ENCODE measurements around the gene STN1.
A peak's percentile ranks its signal among the peaks of the same experiment; 100 is the strongest.

STN1 gene

DNA sequence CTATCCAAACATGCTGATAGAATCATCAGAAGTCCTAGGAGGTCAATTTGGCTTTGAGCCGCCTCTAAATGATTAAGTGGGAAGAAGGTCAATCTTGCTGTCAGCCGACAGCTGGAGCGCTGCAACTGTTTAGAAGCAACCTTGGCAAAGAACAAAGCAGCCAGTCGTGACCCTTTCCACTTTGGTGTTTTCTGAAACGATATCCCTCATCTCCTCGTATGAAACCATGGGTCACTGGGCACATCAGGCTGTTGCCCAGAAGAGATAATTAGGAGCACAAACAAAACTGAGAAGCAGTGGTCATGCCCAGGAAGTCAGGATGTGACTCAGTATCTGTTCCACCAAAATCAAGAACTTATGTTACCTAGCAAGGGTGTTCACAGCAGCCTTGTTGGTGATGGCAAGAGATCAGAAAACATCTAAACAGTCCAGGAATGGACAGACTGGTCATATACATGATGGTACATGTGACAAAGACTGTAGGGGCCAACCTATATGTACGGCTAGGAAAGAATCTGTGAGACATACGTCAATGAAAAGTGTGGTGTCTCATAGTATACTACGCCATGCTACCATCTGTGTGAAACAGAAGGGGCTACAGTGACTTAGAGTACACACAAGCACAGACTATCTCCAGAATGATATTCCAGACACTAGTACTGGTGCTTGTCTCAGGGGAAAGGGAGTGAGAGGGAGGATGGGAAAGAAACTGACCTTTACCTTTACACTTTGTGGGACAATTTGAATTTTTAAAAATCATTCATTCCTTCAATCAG, 22.4 kb downstream of the STN1 start:
- no peaks in the 10 kb centered on the region for H3K27me3 Mint-ChIP-seq (ENCODE audit: low read depth)
- H3K4me3 Mint-ChIP-seq: peak overlapping the region; percentile 13
- peaks cover 56% of the 10 kb centered on the region for H3K36me3 Mint-ChIP-seq (ENCODE audit: low read depth)
- H3K4me1 Mint-ChIP-seq (ENCODE audit: low read depth): peaks cover 41% of the 10 kb centered on the region
- no peaks in the 10 kb centered on the region for H3K9me3 Mint-ChIP-seq
- H3K27ac Mint-ChIP-seq: peak overlapping the region; percentile 78

DNA sequence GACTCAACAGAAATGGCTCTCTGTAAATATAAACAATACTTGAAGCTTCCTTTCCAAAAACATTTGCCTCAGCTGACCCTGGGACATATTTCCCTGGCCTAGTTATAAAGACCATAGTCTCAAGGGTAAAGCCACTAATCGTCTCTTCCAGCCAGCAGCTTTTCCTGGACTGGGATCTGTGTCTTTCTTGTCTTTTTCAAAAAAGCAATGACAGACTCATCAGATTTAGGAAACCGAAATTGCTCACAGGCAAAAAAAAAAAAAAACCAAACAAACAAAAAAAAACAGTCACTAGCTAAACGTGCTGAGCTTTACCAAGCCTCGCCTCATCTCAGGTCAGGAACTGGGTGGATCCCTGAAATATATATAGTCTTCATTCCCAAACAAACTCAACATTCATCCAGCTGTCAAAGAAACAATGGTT, 23.5 kb downstream of the STN1 start:
- peaks cover 56% of the 10 kb centered on the region for H3K36me3 Mint-ChIP-seq (ENCODE audit: low read depth)
- H3K27me3 Mint-ChIP-seq (ENCODE audit: low read depth): no peaks in the 10 kb centered on the region
- peak overlapping the region; percentile 27 for H3K4me3 Mint-ChIP-seq
- no peaks in the 10 kb centered on the region for H3K9me3 Mint-ChIP-seq
- H3K4me1 Mint-ChIP-seq (ENCODE audit: low read depth): peaks cover 46% of the 10 kb centered on the region
- H3K27ac Mint-ChIP-seq: peak overlapping the region; percentile 78

DNA sequence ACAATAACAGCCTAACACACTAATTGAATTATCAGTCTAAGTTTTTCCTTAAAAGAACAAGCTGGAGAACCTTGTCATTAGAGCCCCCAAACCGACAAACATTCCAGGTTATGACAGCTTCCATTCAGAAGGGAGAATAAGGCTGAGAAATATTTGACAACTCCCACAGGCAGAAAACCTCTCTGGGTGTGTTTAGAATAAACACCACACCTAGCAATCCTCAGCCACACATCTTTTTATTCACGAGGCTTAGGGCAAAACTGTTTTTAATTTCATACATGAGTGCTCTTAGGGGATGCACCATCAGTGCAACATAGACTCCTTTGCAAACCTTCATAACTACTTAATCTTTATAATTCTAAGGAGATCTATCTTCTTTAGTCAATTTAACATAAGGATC, 24.2 kb downstream of the STN1 start:
- Mint-ChIP-seq H3K36me3 (ENCODE audit: low read depth) (peaks cover 62% of the 10 kb centered on the region), H3K4me1 (ENCODE audit: low read depth) (peaks cover 52% of the 10 kb centered on the region)

DNA sequence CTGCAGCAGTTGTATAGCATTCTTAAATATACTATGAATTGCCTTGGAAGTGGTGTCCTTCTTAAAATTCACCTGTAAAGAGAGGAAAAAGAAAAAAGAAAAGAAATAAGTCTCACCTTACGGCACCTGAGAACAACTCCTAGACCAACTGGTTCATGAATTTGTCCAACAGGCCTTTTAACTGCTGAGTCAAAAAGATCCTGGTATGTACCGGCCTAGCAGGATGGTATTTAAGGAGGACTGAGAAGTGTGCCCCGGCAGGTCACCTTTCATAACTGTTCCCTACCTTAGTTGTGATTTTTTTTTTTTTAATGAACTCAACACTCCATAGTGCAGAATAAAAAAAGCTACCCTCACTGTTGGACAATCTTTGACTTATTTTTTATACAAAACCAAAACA, 25.8 kb downstream of the STN1 start:
- Mint-ChIP-seq H3K4me3 (no peak overlapping the region), H3K9me3 (no peaks in the 10 kb centered on the region), H3K27ac (no peak overlapping the region), H3K27me3 (ENCODE audit: low read depth) (no peaks in the 10 kb centered on the region), H3K4me1 (ENCODE audit: low read depth) (peaks cover 57% of the 10 kb centered on the region), H3K36me3 (ENCODE audit: low read depth) (peaks cover 57% of the 10 kb centered on the region)

More for the DNA sequence above, 24.2 kb downstream of the STN1 start:
- Mint-ChIP-seq H3K9me3 (no peaks in the 10 kb centered on the region), H3K4me3 (no peak overlapping the region), H3K27me3 (ENCODE audit: low read depth) (no peaks in the 10 kb centered on the region), H3K27ac (peak overlapping the region; percentile 78)

DNA sequence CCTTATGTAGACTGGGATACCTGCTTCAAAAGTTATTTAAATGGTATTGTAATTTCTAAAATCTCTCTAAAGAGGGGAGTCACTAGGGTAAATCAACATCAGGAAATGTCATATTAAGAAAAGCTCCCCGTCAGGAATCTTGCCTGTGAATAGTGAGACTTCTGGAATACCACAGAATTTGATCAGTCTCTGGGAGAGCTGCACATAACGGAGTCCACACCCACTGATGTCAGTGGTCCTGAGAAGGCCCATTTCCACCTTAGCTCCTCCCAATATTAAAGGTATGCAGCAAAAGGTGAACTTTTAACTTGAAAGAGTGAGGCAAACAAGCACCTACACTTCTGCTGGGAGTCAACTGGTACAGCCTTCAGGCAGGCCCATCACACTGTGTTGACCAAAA, 27.3 kb downstream of the STN1 start:
- Mint-ChIP-seq H3K4me3 (no peak overlapping the region), H3K36me3 (ENCODE audit: low read depth) (peaks cover 48% of the 10 kb centered on the region), H3K27ac (peak overlapping the region; percentile 80), H3K9me3 (no peaks in the 10 kb centered on the region), H3K27me3 (ENCODE audit: low read depth) (no peaks in the 10 kb centered on the region), H3K4me1 (ENCODE audit: low read depth) (peaks cover 50% of the 10 kb centered on the region)

DNA sequence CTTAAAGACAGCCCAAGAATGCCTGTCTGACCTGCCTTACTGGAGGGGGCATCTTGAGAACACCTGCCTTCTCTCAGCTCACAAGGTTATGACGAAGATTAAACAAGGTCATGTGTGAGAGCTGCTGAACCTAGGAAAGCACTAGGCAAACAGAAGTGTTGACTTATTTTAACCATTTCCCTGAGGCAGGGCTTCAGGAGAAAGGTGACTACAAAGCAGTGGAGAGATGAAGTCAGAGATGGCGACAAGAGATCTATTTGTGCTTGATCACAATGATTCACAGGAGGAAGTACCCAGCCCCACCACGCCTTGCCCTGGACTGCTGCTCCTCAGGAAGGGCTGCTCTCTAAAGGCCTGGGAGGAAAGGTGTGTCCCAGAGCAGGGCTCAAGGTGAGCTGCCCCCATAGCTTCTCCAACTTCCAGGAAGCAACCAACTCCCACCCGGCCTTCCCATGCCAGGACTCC, 27.8 kb downstream of the STN1 start:
- Mint-ChIP-seq H3K27ac (peak overlapping the region; percentile 80), H3K4me1 (ENCODE audit: low read depth) (peaks cover 45% of the 10 kb centered on the region), H3K27me3 (ENCODE audit: low read depth) (no peaks in the 10 kb centered on the region), H3K36me3 (ENCODE audit: low read depth) (peaks cover 45% of the 10 kb centered on the region), H3K4me3 (peak overlapping the region; percentile 9), H3K9me3 (no peaks in the 10 kb centered on the region)

DNA sequence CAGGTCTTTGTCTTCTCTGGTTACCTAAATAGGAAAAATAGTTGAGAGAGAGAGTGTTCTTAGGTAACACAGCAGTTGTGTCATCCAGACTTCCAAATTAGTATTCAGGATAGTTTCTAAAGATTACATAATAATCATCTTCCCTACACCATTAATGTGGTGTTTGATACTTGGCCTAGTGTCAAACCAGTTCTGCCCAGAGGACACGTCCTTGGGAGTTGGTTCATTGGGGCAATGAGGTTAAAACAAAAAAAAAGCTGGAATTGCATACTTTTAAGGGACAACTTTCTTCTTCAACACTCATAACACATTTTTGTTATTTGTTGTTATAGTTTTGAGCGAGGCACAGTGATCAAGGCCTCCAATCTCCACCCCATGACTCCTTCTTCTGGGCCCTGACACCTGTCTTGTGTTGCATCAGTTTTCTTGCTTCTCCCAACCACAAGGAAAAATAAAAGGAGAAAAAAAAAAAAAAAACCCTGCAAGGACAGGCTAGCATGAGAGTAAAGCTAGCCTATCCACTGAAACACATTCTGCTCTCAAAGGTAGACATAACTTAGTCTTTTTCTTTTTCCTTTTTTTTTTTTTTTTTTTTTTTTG, 28.8 kb downstream of the STN1 start:
- no peak overlapping the region for H3K4me3 Mint-ChIP-seq
- no peaks in the 10 kb centered on the region for H3K9me3 Mint-ChIP-seq
- peaks cover 42% of the 10 kb centered on the region for H3K36me3 Mint-ChIP-seq (ENCODE audit: low read depth)
- no peaks in the 10 kb centered on the region for H3K27me3 Mint-ChIP-seq (ENCODE audit: low read depth)
- peaks cover 37% of the 10 kb centered on the region for H3K4me1 Mint-ChIP-seq (ENCODE audit: low read depth)
- H3K27ac Mint-ChIP-seq: peak overlapping the region; percentile 26

DNA sequence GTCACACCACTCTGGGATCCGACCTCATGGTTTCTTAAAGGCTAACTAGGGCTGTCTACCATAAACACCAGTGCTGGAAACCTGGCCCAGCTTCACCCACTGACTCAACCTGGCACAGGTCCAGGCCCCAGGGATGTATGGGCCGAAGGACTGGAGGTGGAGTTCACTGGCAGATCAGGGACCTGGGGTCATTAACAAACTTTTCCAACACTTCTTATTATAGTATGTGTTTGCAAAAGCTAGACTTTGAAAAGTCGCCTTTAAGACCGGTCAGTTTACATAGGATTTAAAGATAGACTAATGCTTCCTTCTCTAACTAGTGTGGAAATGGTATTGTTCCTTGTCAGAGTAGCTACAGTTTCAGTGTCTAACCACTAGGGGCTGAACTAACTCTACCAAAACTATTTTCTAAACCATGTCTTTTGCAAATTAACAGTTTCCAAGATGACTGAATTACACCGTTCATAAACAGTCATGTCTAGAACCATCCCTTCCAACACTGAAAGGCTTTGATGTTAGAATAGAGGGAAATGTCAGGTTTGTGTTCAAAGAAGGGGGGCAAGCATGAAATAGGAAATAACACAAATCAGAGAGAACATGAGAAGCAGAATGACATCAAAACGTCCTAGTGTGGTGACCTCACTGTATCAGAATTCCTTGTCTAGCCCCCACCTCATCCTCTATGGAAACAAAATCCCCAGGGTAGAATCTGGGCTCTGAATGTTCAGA, 29.7 kb downstream of the STN1 start:
- Mint-ChIP-seq H3K27me3 (ENCODE audit: low read depth) (no peaks in the 10 kb centered on the region), H3K9me3 (no peaks in the 10 kb centered on the region), H3K36me3 (ENCODE audit: low read depth) (peaks cover 39% of the 10 kb centered on the region), H3K27ac (peak overlapping the region; percentile 75), H3K4me1 (ENCODE audit: low read depth) (peaks cover 29% of the 10 kb centered on the region), H3K4me3 (no peak overlapping the region)

DNA sequence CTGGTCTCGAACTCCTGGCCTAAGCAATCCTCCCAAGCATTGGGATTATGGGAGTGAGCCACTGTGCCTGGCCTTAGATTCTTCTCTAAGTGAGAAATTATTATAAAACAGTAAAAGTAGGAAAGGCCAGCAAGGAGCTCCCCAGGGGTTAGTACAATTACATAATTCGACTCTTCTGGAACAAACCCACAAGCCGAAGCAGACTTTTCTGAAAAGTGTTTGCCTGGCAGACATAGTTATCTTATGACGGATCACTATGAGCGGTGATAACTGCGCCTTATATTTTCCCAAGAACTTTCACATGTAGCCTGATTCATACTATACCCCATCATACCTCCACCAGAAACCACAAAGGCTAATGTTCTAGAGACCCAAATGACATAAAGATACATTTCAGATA, 32.4 kb downstream of the STN1 start:
- Mint-ChIP-seq H3K9me3 (no peaks in the 10 kb centered on the region), H3K27ac (no peak overlapping the region), H3K4me1 (ENCODE audit: low read depth) (peaks cover 22% of the 10 kb centered on the region), H3K4me3 (no peak overlapping the region), H3K27me3 (ENCODE audit: low read depth) (no peaks in the 10 kb centered on the region), H3K36me3 (ENCODE audit: low read depth) (peaks cover 37% of the 10 kb centered on the region)

DNA sequence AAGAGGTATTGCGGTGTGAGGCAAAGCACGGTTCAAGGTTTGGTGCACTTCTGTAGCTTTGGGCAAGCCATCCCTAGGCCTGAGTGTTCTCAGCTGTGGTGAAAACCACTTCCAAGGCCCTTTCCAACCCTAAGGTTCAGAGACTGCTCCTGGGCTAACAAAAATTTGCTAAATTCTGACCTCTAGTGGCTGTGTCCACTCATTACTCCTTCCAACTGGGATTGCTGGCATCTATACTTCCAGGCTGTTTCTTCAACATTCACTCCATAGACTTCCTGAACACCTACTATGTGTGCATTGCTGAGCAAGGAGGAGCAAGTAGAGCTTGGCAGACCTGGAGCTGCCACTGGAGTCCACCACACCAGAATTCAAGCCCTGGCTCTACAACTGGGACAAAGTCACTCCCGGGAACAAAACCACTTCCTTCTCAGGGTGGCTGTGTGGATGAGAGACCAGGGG, 33.3 kb downstream of the STN1 start:
- no peaks in the 10 kb centered on the region for H3K9me3 Mint-ChIP-seq

DNA sequence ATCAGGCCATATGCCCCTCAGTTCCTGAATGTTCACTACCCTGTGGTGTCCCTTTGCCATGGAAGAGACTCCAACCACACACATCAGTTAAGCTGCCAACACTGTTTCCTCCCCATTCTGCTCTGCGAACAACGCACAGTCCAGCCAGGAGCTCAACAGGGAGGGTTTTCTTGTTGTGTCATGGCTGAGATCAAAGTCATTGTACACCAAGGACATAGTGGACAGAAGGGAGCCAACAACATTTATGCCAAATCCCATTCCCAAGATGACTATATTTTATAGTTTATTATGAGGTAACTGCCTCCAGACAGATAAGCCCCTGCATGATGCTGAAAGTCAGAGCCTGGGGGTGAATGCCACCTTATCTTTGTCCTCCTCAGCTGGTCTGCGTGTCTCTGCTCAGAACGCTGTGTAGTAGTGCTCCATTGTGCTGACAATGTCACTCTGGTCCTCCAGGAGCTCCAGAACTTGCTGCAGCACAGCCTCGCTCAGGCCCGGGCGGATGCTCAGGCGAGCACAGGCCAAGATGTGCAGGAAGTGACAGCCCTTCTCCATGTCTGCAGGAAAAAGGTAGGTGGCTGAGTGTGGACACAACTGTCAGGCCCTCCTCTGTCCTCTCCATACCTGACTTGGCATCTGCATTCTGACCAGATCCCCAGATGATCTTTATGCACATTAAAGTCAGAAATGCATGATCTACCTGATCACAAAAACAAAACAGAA, 35.5 kb downstream of the STN1 start:
- Mint-ChIP-seq H3K27me3 (ENCODE audit: low read depth) (no peaks in the 10 kb centered on the region), H3K27ac (no peak overlapping the region), H3K36me3 (ENCODE audit: low read depth) (peaks cover 40% of the 10 kb centered on the region), H3K9me3 (no peaks in the 10 kb centered on the region), H3K4me3 (no peak overlapping the region), H3K4me1 (ENCODE audit: low read depth) (no peaks in the 10 kb centered on the region)

More for the DNA sequence above, 33.3 kb downstream of the STN1 start:
- H3K27ac Mint-ChIP-seq: no peak overlapping the region
- peaks cover 36% of the 10 kb centered on the region for H3K36me3 Mint-ChIP-seq (ENCODE audit: low read depth)
- H3K4me1 Mint-ChIP-seq (ENCODE audit: low read depth): peaks cover 14% of the 10 kb centered on the region
- no peaks in the 10 kb centered on the region for H3K27me3 Mint-ChIP-seq (ENCODE audit: low read depth)
- no peak overlapping the region for H3K4me3 Mint-ChIP-seq

DNA sequence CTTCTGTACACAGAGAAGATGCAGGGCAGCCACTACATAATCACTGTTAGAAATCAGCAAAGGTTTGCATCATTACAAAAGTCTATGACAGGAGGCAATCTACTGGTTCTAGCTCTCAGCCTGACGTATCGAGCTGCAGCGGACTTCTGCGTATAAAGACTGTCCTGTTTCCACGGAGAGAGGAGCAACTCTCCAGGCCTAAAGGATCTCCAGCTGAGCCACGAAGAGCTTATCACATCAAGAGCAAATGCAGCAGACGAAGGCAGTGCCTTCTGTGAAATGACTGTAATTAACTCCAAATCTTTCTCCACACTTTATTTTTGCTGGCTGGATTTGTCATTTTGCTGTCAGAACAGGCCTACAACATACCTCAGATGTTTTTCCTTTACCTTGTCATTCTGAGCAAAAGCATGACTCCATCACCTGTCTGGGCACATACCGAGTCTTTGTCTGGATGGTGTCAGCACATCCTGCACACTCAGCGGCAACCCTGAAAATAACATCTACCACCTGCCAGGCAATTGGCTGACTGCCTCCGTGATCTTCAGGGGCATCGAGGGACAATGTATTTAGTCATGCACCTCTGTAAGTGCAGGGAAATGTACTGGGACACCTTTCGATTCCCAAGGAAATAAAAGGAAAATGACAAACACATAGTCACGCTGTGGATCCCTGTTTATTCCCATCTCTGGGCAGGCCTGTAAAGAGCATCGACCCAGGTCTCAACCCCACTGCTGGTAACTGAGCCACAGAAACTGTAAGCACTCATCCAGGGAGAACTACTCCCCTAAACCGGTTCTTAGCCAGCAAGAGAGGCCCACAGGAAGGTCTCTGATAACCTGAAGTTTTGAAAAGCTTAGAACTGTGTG, 36.3 kb downstream of the STN1 start:
- H3K4me3 Mint-ChIP-seq: no peak overlapping the region
- peaks cover 38% of the 10 kb centered on the region for H3K36me3 Mint-ChIP-seq (ENCODE audit: low read depth)
- H3K27ac Mint-ChIP-seq: no peak overlapping the region
- no peaks in the 10 kb centered on the region for H3K27me3 Mint-ChIP-seq (ENCODE audit: low read depth)
- H3K4me1 Mint-ChIP-seq (ENCODE audit: low read depth): no peaks in the 10 kb centered on the region
- no peaks in the 10 kb centered on the region for H3K9me3 Mint-ChIP-seq

DNA sequence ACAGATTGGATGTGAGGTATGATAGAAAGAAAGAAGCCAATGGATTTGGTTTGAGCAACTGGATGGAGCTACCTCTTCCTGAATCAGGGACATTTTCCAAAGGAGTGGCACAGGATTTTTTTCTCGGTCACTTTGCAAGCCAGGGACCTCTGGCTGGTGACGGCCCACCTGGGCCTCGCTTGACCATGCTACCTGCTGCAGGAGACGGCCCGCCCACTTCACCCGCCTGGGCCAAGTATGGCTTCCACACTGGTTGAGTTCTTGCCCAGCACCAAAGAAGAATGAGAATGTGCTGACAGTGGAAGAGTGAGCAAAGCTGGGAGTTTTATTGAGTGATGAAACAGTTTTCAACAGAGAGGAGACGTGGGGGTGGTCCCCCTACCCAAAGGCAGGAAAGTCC, 38.2 kb downstream of the STN1 start:
- Mint-ChIP-seq H3K9me3 (no peaks in the 10 kb centered on the region), H3K4me3 (no peak overlapping the region), H3K4me1 (ENCODE audit: low read depth) (no peaks in the 10 kb centered on the region), H3K36me3 (ENCODE audit: low read depth) (peaks cover 39% of the 10 kb centered on the region), H3K27ac (no peak overlapping the region), H3K27me3 (ENCODE audit: low read depth) (no peaks in the 10 kb centered on the region)
